HEK293 (cell line): ENCODE measurements around the gene GRAMD1B.

Experiments used
- KLF16 ChIP-seq: fragments of 450-650 bp; formaldehyde crosslinking; IDR thresholded peaks from 2 replicates; pipeline ENCODE4 v1.5.1; 2017; ENCODE audit warnings: missing biosample characterization, missing genetic modification characterization
- REST ChIP-seq: fragments of 450-650 bp; formaldehyde crosslinking; IDR thresholded peaks from 2 replicates; pipeline ENCODE4 v1.5.1; 2016; ENCODE audit warnings: missing biosample characterization, missing genetic modification characterization
- ZBTB7A ChIP-seq: fragments of 450-650 bp; formaldehyde crosslinking; IDR thresholded peaks from 2 replicates; pipeline ENCODE4 v1.5.1; 2016; ENCODE audit warnings: low read depth, missing biosample characterization, missing genetic modification characterization
- ZNF580 ChIP-seq: fragments of 450-650 bp; formaldehyde crosslinking; IDR thresholded peaks from 2 replicates; pipeline ENCODE4 v1.5.1; 2016; ENCODE audit warnings: missing biosample characterization, missing genetic modification characterization
- TF ChIP-seq, protein P1 (sequence below): fragments of 450-650 bp; formaldehyde crosslinking; IDR thresholded peaks from 2 replicates; pipeline ENCODE4 v1.5.1; 2016; ENCODE audit warnings: missing biosample characterization, missing genetic modification characterization

DNA sequence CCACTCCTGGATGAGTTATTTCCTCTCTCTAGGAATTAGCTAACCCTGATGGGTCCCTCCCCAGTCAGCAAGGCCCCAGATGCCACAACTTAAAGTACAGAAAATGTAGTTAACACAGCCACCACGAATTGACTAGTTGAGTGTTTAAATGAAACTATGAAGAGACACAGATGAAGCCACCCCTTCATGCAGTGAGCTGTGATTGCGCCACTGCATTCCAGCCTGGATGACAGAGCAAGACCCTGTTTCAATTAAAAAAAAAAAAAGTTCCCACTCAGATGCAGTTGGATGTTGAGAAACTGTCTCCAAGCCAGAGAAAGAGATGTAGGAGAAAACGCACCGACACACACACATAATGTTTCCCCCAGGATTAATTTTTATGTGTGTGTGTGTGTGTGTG lies 171.1 kb downstream of the GRAMD1B start:
- TF ChIP-seq ZNF580 (tag by site-specific recombination) (no peak), ZBTB7A (tag by site-specific recombination) (no peak), KLF16 (no peak), REST (tag by site-specific recombination) (no peak)
- TF ChIP-seq, protein P1, sequence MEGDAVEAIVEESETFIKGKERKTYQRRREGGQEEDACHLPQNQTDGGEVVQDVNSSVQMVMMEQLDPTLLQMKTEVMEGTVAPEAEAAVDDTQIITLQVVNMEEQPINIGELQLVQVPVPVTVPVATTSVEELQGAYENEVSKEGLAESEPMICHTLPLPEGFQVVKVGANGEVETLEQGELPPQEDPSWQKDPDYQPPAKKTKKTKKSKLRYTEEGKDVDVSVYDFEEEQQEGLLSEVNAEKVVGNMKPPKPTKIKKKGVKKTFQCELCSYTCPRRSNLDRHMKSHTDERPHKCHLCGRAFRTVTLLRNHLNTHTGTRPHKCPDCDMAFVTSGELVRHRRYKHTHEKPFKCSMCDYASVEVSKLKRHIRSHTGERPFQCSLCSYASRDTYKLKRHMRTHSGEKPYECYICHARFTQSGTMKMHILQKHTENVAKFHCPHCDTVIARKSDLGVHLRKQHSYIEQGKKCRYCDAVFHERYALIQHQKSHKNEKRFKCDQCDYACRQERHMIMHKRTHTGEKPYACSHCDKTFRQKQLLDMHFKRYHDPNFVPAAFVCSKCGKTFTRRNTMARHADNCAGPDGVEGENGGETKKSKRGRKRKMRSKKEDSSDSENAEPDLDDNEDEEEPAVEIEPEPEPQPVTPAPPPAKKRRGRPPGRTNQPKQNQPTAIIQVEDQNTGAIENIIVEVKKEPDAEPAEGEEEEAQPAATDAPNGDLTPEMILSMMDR (tag by site-specific recombination): no peak
